Heart left ventricle (tissue), 13 donors: ENCODE data around the gene TMC7.

Experiments used
- POLR2A ChIP-seq, 2 donors: fragments of 450-650 bp; IDR thresholded peaks; one replicate each; pipeline ENCODE4 v1.6.1; 2017; ENCODE audit warnings: antibody characterized with exemption in 2 of 2, mild to moderate bottlenecking in 2 of 2, moderate library complexity in 2 of 2
- TF ChIP-seq, protein P1 (sequence below), 12 donors: fragments of 200-600 bp; sonication (generic) in 4 of 12; IDR thresholded peaks; one replicate each; pipeline versions ENCODE4 v1.5.0 to v1.8.0; 2018 to 2022; ENCODE audit warnings: antibody characterized with exemption in 12 of 12, mild to moderate bottlenecking in 5 of 12
- donor health status: ischemic (EF 13 %, LVEDD 7.1; RV severe dilation, severe dysfunction).
- donor health status: DM: no; HTN: yes; CAD: no.
- donor health status: DM: no; HTN: no; CAD: no.
- donor health status: ischemic (EF 25% LVEDD 6.9; RV normal size, moderate dysfunction).
- donor health status: ischemic (EF 25% LVEDD 5.7; RV mildly dilated, moderate dysfunction).
- donor health status: ischemic (EF 35%, LVEDD 5.7; RV mildly dilated, moderate dysfunction).
- donor health status: nonischemic (EF 11% LVEDD 7.7; RV severe dilation, severe dysfunction).
- donor health status: DM: yes; HTN: yes; CAD: no.
- donor health status: PGD.
- donor health status: ischemic (EF 29% LVEDD 5.4; RV normal size, mild dysfunction).
- donor health status: nonischemic (EF 23%, LVEDD 6.1; RV moderate dilation, normal function).

- TF ChIP-seq POLR2A (IDR thresholded peaks at IDR 0.05): no peak
- TF ChIP-seq, protein P1, sequence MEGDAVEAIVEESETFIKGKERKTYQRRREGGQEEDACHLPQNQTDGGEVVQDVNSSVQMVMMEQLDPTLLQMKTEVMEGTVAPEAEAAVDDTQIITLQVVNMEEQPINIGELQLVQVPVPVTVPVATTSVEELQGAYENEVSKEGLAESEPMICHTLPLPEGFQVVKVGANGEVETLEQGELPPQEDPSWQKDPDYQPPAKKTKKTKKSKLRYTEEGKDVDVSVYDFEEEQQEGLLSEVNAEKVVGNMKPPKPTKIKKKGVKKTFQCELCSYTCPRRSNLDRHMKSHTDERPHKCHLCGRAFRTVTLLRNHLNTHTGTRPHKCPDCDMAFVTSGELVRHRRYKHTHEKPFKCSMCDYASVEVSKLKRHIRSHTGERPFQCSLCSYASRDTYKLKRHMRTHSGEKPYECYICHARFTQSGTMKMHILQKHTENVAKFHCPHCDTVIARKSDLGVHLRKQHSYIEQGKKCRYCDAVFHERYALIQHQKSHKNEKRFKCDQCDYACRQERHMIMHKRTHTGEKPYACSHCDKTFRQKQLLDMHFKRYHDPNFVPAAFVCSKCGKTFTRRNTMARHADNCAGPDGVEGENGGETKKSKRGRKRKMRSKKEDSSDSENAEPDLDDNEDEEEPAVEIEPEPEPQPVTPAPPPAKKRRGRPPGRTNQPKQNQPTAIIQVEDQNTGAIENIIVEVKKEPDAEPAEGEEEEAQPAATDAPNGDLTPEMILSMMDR (IDR thresholded peaks at IDR 0.05): no peak
Observed at GRCh38 chr16:19105891-19106624, 122.3 kb downstream of the TMC7 start.
